WTC11 (cell line): ENCODE data around the gene PKP1. TPM values are rescaled to one million over a fixed set of nuclear protein-coding genes. Genes with fewer than 3 reads are reported as not detected.
A peak's percentile ranks its signal among the peaks of the same experiment; 100 is the strongest.

Experiments used
- ATAC-seq: fragments of 200-7000 bp; cut with Tn5 transposase; 2 replicates; pipeline ENCODE4 v1.10.0; 2021; ENCODE audit warnings: mild to moderate bottlenecking, moderate library complexity
- CTCF ChIA-PET: fragments of 300-600 bp; sonication (Branson Sonifier 250); formaldehyde crosslinking; loops from one replicate; lab custom pipeline; 2021; ENCODE audit warnings: antibody characterized with exemption; lab: Charles Lee
- POLR2A ChIA-PET: fragments of 350-600 bp; sonication (Branson Sonifier 250); formaldehyde crosslinking; loops from one replicate; lab custom pipeline; 2021; ENCODE audit warnings: antibody characterized with exemption; lab: Charles Lee
- DNase-seq: peaks from one replicate; pipeline ENCODE4 v3.0.0; 2021; ENCODE audit warnings: low spot score
- H3K27ac Mint-ChIP-seq: 2 replicates; pipeline ENCODE4 v1.8.0; 2021; ENCODE audit warnings: mixed read lengths
- H3K27me3 Mint-ChIP-seq: 2 replicates; pipeline ENCODE4 v1.8.0; 2021; ENCODE audit warnings: low read depth, mild to moderate bottlenecking, moderate library complexity, mixed read lengths
- H3K36me3 Mint-ChIP-seq: 2 replicates; pipeline ENCODE4 v1.8.0; 2021; ENCODE audit warnings: mixed read lengths
- H3K4me1 Mint-ChIP-seq: 2 replicates; pipeline ENCODE4 v1.8.0; 2022; ENCODE audit warnings: mixed read lengths
- H3K4me3 Mint-ChIP-seq: 2 replicates; pipeline ENCODE4 v1.8.0; 2021; ENCODE audit warnings: mild to moderate bottlenecking, moderate library complexity, mixed read lengths
- H3K9me3 Mint-ChIP-seq: 2 replicates; pipeline ENCODE4 v1.8.0; 2021; ENCODE audit warnings: mixed read lengths
- FOXJ3 ChIP-seq: sonication (generic); formaldehyde crosslinking; IDR thresholded peaks from 2 replicates; pipeline ENCODE4 v1.9.0; 2021; ENCODE audit warnings: missing genetic modification reagents, mild to moderate bottlenecking, borderline replicate concordance
- GABPB1 ChIP-seq: sonication (generic); formaldehyde crosslinking; IDR thresholded peaks from 2 replicates; pipeline ENCODE4 v1.8.1; 2023; ENCODE audit warnings: mild to moderate bottlenecking, missing genetic modification reagents
- NFE2L1 ChIP-seq: sonication (generic); formaldehyde crosslinking; IDR thresholded peaks from 2 replicates; pipeline ENCODE4 v1.8.1; 2023; ENCODE audit warnings: missing genetic modification reagents
- NR1H2 ChIP-seq: sonication (generic); formaldehyde crosslinking; IDR thresholded peaks from 2 replicates; pipeline ENCODE4 v1.9.0; 2021; ENCODE audit warnings: mild to moderate bottlenecking, moderate library complexity, missing genetic modification reagents
- RELA ChIP-seq: sonication (generic); formaldehyde crosslinking; IDR thresholded peaks from 2 replicates; pipeline ENCODE4 v1.8.1; 2022; ENCODE audit warnings: missing genetic modification reagents, mild to moderate bottlenecking, borderline replicate concordance
- TCF7 ChIP-seq: sonication (generic); formaldehyde crosslinking; IDR thresholded peaks from 2 replicates; pipeline ENCODE4 v1.8.0; 2022; ENCODE audit warnings: mild to moderate bottlenecking, low read depth, missing genetic modification reagents, moderate library complexity
- TEAD1 ChIP-seq: sonication (generic); formaldehyde crosslinking; IDR thresholded peaks from 2 replicates; pipeline ENCODE4 v1.8.0; 2022; ENCODE audit warnings: mild to moderate bottlenecking, missing genetic modification reagents
- ZNF263 ChIP-seq: sonication (generic); formaldehyde crosslinking; IDR thresholded peaks from 2 replicates; pipeline ENCODE4 v1.8.1; 2022; ENCODE audit warnings: low read depth, mild to moderate bottlenecking, moderate library complexity, missing genetic modification reagents
- ZNF423 ChIP-seq: fragments of 250-450 bp; sonication (Bioruptor Pico); IDR thresholded peaks from 2 replicates; pipeline ENCODE4 v2.1.2; 2022; ENCODE audit warnings: mild to moderate bottlenecking, moderate library complexity
- total RNA-seq: library from RNA; stranded (reverse); gene quantifications from 3 replicates; pipeline ENCODE4 v1.2.3, GENCODE V29; 2021
- TF ChIP-seq, protein P1 (sequence below): sonication (generic); formaldehyde crosslinking; IDR thresholded peaks from 2 replicates; pipeline ENCODE4 v1.8.1; 2023; ENCODE audit warnings: mild to moderate bottlenecking, missing genetic modification reagents
- TF ChIP-seq, protein P2 (sequence below): fragments of 250-450 bp; sonication (Bioruptor Pico); conservative IDR thresholded peaks from 2 replicates; pipeline ENCODE4 v1.9.0; 2021; ENCODE audit warnings: mild to moderate bottlenecking
- TF ChIP-seq, protein P3 (sequence below): sonication (generic); formaldehyde crosslinking; IDR thresholded peaks from 2 replicates; pipeline ENCODE4 v1.8.0; 2023; ENCODE audit warnings: missing genetic modification reagents, mild to moderate bottlenecking, borderline replicate concordance
- TF ChIP-seq, protein P4 (sequence below): sonication (generic); formaldehyde crosslinking; IDR thresholded peaks from 2 replicates; pipeline ENCODE4 v1.8.1; 2023; ENCODE audit warnings: mild to moderate bottlenecking, missing genetic modification reagents
- TF ChIP-seq, protein P5 (sequence below): sonication (generic); formaldehyde crosslinking; IDR thresholded peaks from 2 replicates; pipeline ENCODE4 v1.8.1; 2022; ENCODE audit warnings: mild to moderate bottlenecking, moderate library complexity, missing genetic modification reagents
- TF ChIP-seq, protein P6 (sequence below): sonication (generic); formaldehyde crosslinking; IDR thresholded peaks from 2 replicates; pipeline ENCODE4 v1.8.0; 2022; ENCODE audit warnings: mild to moderate bottlenecking, missing genetic modification reagents
- TF ChIP-seq, protein P7 (sequence below): fragments of 250-450 bp; sonication (Bioruptor Pico); IDR thresholded peaks from 2 replicates; pipeline ENCODE4 v1.8.0; 2021; ENCODE audit warnings: mild to moderate bottlenecking

The PKP1 gene
- total RNA-seq, 1 experiment from 2014 or later = 0.24 TPM

DNA sequence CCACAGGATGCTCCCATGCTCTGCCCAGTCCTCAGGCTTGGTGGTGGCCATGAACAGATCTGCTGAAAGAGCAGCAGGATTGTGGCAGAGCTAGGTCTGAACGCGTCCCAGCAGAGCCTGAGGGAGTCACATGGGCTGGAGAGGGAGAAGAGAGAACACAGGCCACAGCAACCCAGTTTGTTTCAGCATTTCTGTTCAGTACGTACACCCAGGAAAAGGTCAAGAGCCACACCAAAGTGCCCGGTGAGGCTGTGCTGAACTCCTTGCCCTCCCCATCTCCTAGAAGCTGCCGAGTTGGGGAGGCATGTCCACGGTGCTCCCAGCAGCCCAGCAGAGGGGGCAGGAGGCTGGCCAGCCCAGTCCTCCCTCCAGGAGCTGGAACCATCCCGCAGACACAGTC is 5.5 kb downstream of the PKP1 start:
- CTCF ChIA-PET = interaction anchor here (0.7 to 2.8 kb wide), 13 partner anchors 8 to 309 kb away, joined by 3 to 27 read pairs (median 5); no protein-coding TSS in a partner anchor
- ATAC-seq (no peak), DNase-seq (no peak)
- Mint-ChIP-seq H3K9me3 (no peaks in the 10 kb centered on the region), H3K4me3 (no peak overlapping the region), H3K36me3 (no peaks in the 10 kb centered on the region), H3K4me1 (peaks cover 24% of the 10 kb centered on the region), H3K27ac (0 out of 2 replicates have a peak overlapping the region, but pooled peaks have one; percentile 15), H3K27me3 (peaks cover 15% of the 10 kb centered on the region)
- POLR2A ChIA-PET = interaction anchor here (0.9 kb wide), 1 partner anchor 9 kb away, joined by 3 read pairs; no protein-coding TSS in a partner anchor
- no peak for TF ChIP-seq ZNF423 (CRISPR knock-in tag)
- TF ChIP-seq, protein P1, sequence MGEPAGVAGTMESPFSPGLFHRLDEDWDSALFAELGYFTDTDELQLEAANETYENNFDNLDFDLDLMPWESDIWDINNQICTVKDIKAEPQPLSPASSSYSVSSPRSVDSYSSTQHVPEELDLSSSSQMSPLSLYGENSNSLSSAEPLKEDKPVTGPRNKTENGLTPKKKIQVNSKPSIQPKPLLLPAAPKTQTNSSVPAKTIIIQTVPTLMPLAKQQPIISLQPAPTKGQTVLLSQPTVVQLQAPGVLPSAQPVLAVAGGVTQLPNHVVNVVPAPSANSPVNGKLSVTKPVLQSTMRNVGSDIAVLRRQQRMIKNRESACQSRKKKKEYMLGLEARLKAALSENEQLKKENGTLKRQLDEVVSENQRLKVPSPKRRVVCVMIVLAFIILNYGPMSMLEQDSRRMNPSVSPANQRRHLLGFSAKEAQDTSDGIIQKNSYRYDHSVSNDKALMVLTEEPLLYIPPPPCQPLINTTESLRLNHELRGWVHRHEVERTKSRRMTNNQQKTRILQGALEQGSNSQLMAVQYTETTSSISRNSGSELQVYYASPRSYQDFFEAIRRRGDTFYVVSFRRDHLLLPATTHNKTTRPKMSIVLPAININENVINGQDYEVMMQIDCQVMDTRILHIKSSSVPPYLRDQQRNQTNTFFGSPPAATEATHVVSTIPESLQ = no peak
- TF ChIP-seq ZNF263 (CRISPR knock-in tag) = 0 out of 2 replicates have a peak, but pooled peaks have one; percentile 37
- no peak for TF ChIP-seq GABPB1 (CRISPR knock-in tag)
- TF ChIP-seq, protein P2, sequence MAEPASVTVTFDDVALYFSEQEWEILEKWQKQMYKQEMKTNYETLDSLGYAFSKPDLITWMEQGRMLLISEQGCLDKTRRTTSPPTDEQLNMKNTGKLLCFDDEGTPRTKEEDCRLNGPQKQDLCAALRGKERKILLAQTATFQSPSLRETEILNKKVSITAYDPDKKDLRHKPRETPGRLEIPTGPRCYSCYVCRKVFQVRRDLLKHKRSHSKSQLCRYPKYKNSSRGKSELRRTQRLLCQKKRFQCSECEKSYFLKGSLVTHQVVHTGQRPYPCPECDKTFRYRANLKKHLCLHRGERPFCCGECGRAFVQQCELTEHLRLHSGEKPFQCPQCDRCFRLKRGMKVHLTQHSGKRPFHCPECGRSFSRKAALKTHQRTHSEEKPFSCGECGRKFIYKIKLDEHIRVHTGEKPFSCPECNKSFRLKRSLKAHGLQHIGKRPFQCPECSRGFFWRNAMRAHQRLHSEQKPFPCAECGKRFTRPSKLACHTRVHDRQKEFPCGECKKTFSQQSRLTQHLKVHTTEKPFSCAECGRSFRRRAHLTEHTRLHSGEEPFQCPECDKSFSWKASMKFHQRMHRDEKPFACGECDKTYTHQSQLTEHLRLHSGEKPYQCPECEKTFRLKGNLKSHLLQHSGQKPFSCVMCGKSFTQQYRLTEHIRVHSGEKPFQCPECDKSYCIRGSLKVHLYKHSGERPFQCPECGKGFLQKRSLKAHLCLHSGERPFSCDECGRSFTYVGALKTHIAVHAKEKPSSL (CRISPR knock-in tag) = no peak
- TF ChIP-seq NFE2L1 (CRISPR knock-in tag) = no peak

DNA sequence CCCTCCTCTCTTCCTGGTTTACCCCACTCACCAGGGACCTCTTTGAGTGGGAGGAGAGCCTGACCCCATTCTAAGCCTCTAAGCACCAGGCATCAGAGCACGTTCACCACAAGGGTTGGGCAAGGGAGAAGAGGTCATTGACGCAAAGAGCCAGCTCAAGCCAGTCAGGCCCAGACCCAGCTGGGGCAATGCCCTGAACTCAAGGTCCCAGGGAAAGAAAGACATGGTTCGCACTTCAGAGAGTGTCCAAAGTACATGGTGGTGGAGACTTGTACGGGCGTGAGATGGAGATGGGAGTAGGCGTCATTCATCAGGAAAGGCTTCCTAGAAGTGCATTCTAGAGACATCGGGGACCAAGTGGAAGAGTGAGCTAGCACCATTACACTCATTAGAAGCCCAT is 7.2 kb downstream of the PKP1 start:
- Mint-ChIP-seq H3K4me3 (no peak overlapping the region), H3K4me1 (peaks cover 21% of the 10 kb centered on the region), H3K27me3 (peaks cover 9% of the 10 kb centered on the region), H3K27ac (no peak overlapping the region), H3K36me3 (no peaks in the 10 kb centered on the region), H3K9me3 (no peaks in the 10 kb centered on the region)
- POLR2A ChIA-PET = no interaction called here
- TF ChIP-seq, protein P3, sequence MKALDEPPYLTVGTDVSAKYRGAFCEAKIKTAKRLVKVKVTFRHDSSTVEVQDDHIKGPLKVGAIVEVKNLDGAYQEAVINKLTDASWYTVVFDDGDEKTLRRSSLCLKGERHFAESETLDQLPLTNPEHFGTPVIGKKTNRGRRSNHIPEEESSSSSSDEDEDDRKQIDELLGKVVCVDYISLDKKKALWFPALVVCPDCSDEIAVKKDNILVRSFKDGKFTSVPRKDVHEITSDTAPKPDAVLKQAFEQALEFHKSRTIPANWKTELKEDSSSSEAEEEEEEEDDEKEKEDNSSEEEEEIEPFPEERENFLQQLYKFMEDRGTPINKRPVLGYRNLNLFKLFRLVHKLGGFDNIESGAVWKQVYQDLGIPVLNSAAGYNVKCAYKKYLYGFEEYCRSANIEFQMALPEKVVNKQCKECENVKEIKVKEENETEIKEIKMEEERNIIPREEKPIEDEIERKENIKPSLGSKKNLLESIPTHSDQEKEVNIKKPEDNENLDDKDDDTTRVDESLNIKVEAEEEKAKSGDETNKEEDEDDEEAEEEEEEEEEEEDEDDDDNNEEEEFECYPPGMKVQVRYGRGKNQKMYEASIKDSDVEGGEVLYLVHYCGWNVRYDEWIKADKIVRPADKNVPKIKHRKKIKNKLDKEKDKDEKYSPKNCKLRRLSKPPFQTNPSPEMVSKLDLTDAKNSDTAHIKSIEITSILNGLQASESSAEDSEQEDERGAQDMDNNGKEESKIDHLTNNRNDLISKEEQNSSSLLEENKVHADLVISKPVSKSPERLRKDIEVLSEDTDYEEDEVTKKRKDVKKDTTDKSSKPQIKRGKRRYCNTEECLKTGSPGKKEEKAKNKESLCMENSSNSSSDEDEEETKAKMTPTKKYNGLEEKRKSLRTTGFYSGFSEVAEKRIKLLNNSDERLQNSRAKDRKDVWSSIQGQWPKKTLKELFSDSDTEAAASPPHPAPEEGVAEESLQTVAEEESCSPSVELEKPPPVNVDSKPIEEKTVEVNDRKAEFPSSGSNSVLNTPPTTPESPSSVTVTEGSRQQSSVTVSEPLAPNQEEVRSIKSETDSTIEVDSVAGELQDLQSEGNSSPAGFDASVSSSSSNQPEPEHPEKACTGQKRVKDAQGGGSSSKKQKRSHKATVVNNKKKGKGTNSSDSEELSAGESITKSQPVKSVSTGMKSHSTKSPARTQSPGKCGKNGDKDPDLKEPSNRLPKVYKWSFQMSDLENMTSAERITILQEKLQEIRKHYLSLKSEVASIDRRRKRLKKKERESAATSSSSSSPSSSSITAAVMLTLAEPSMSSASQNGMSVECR (CRISPR knock-in tag) = no peak
- DNase-seq (no peak), ATAC-seq (no peak)
- CTCF ChIA-PET = interaction anchor here (1.0 to 2.8 kb wide), 7 partner anchors 12 to 158 kb away, joined by 3 to 27 read pairs (median 10); no protein-coding TSS in a partner anchor

DNA sequence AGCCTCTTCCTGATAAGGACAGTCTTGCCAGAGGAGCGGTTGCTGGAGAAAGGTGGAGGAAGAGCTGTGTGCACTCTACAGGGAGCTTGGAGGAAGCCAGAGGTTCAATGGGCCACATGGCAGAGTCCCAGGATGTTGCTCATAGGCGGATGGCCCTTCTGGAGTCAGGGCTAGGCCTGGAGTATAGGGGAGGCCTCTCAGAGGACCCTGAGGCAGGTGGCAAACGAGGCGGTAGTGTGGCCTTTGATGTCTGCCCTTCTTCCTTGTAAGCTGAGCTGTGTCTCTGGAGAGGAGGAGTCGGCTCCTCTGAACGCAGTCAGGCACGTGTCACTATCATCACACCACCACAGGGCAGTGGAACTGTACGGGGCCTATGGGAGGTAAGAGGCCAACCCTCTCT is 8.6 kb downstream of the PKP1 start:
- Mint-ChIP-seq H3K27ac (no peak overlapping the region), H3K27me3 (peaks cover 6% of the 10 kb centered on the region), H3K9me3 (no peaks in the 10 kb centered on the region), H3K4me3 (no peak overlapping the region), H3K36me3 (no peaks in the 10 kb centered on the region), H3K4me1 (peaks cover 19% of the 10 kb centered on the region)
- ATAC-seq = no peak
- no peak for DNase-seq
- ChIA-PET POLR2A (no interaction called here), CTCF (interaction anchor here (0.6 to 2.2 kb wide), 5 partner anchors 9 to 77 kb away, joined by 3 to 6 read pairs (median 5); no protein-coding TSS in a partner anchor)
- TF ChIP-seq TEAD1 (no peak), NR1H2 (CRISPR knock-in tag) (no peak), NFE2L1 (CRISPR knock-in tag) (no peak), RELA (CRISPR knock-in tag) (no peak), ZNF263 (CRISPR knock-in tag) (no peak), FOXJ3 (CRISPR knock-in tag) (no peak), TCF7 (no peak)
- TF ChIP-seq, protein P4, sequence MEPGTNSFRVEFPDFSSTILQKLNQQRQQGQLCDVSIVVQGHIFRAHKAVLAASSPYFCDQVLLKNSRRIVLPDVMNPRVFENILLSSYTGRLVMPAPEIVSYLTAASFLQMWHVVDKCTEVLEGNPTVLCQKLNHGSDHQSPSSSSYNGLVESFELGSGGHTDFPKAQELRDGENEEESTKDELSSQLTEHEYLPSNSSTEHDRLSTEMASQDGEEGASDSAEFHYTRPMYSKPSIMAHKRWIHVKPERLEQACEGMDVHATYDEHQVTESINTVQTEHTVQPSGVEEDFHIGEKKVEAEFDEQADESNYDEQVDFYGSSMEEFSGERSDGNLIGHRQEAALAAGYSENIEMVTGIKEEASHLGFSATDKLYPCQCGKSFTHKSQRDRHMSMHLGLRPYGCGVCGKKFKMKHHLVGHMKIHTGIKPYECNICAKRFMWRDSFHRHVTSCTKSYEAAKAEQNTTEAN = no peak
- TF ChIP-seq, protein P5, sequence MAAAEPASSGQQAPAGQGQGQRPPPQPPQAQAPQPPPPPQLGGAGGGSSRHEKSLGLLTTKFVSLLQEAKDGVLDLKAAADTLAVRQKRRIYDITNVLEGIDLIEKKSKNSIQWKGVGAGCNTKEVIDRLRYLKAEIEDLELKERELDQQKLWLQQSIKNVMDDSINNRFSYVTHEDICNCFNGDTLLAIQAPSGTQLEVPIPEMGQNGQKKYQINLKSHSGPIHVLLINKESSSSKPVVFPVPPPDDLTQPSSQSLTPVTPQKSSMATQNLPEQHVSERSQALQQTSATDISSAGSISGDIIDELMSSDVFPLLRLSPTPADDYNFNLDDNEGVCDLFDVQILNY (CRISPR knock-in tag) = no peak
- TF ChIP-seq, protein P6, sequence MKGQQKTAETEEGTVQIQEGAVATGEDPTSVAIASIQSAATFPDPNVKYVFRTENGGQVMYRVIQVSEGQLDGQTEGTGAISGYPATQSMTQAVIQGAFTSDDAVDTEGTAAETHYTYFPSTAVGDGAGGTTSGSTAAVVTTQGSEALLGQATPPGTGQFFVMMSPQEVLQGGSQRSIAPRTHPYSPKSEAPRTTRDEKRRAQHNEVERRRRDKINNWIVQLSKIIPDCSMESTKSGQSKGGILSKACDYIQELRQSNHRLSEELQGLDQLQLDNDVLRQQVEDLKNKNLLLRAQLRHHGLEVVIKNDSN = no peak
- TF ChIP-seq, protein P7, sequence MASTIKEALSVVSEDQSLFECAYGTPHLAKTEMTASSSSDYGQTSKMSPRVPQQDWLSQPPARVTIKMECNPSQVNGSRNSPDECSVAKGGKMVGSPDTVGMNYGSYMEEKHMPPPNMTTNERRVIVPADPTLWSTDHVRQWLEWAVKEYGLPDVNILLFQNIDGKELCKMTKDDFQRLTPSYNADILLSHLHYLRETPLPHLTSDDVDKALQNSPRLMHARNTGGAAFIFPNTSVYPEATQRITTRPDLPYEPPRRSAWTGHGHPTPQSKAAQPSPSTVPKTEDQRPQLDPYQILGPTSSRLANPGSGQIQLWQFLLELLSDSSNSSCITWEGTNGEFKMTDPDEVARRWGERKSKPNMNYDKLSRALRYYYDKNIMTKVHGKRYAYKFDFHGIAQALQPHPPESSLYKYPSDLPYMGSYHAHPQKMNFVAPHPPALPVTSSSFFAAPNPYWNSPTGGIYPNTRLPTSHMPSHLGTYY (CRISPR knock-in tag) = no peak
